HepG2 (cell line): ENCODE measurements around the gene FASTKD1. TPM values are rescaled to one million over a fixed set of nuclear protein-coding genes. Genes with fewer than 3 reads are reported as not detected.

Source experiments
- CBX1 ChIP-seq: IDR thresholded peaks from one replicate; pipeline ENCODE4 v1.6.1; 2016; ENCODE audit warnings: antibody characterized with exemption, low read depth
- DNMT3B ChIP-seq: conservative IDR thresholded peaks from 2 replicates; pipeline ENCODE4 v1.6.1; 2016; ENCODE audit warnings: missing biosample characterization, control low read depth
- NKX3-1 ChIP-seq: sonication (generic); formaldehyde crosslinking; IDR thresholded peaks from 2 replicates; pipeline ENCODE4 v1.5.0; 2020; ENCODE audit warnings: missing genetic modification reagents
- PCBP1 ChIP-seq: fragments of 200-400 bp; formaldehyde crosslinking; IDR thresholded peaks from 2 replicates; pipeline ENCODE4 v1.6.1; 2017; ENCODE audit warnings: mild to moderate bottlenecking, low read depth, low read length, borderline replicate concordance
- RARA ChIP-seq: IDR thresholded peaks from 2 replicates; pipeline ENCODE4 v1.6.1; 2016; ENCODE audit warnings: missing genetic modification reagents, missing compliant biosample characterization
- RBM22 ChIP-seq: fragments of 200-400 bp; formaldehyde crosslinking; optimal IDR thresholded peaks from 2 replicates; pipeline ENCODE3; 2017; ENCODE audit warnings: mild to moderate bottlenecking, low read length, moderate library complexity
- TCF7 ChIP-seq: sonication (generic); IDR thresholded peaks from 2 replicates; pipeline ENCODE4 v1.6.1; 2016; ENCODE audit warnings: antibody characterized with exemption, low read depth
- ZBTB1 ChIP-seq: sonication (generic); formaldehyde crosslinking; IDR thresholded peaks from 2 replicates; pipeline ENCODE4 v1.4.0; 2020; ENCODE audit warnings: missing genetic modification reagents, borderline replicate concordance
- ZNF33A ChIP-seq: sonication (generic); formaldehyde crosslinking; IDR thresholded peaks from 2 replicates; pipeline ENCODE4 v1.5.1; 2020; ENCODE audit warnings: missing genetic modification reagents, mild to moderate bottlenecking, moderate library complexity, borderline replicate concordance
- ZNF546 ChIP-seq: sonication (generic); formaldehyde crosslinking; conservative IDR thresholded peaks from 2 replicates; pipeline ENCODE4 v1.8.1; 2023; ENCODE audit warnings: mild to moderate bottlenecking, missing genetic modification reagents
- ZNF674 ChIP-seq: sonication (generic); formaldehyde crosslinking; IDR thresholded peaks from 2 replicates; pipeline ENCODE4 v1.5.0; 2020; ENCODE audit warnings: low read depth, mild to moderate bottlenecking, missing genetic modification reagents
- polyA plus RNA-seq, 8 experiments: library from polyadenylated mRNA; depleted of rRNA in 3 of 8; stranded (reverse) in 7 of 8; unstranded in 1 of 8; fragments of >200 nt; fragmentation: Illumina TruSeq in 4 of 8; extraction: Trizol in 4 of 8; gene quantifications; 2 replicates each; pipeline versions ENCODE4 v1.2.1 to v1.2.3, GENCODE V29; 2011 to 2016; ENCODE audit warnings: low read depth in 4 of 8, missing spikeins in 1 of 8, mixed read lengths in 1 of 8; ENCODE audit not compliant: insufficient read depth in 1 of 8
- total RNA-seq, 5 experiments: library from RNA; depleted of rRNA; stranded (reverse); fragments of >200 nt; fragmentation: Illumina TruSeq; extraction: Trizol; gene quantifications; 2 replicates each; pipeline ENCODE4 v1.2.3, GENCODE V29; 2016; ENCODE audit warnings: low read depth in 1 of 5
- TF ChIP-seq, protein P1 (sequence below): sonication (generic); formaldehyde crosslinking; IDR thresholded peaks from 2 replicates; pipeline ENCODE4 v1.4.0; 2020; ENCODE audit warnings: low read depth, mild to moderate bottlenecking, missing genetic modification reagents
- TF ChIP-seq, protein P2 (sequence below): sonication (generic); formaldehyde crosslinking; IDR thresholded peaks from 2 replicates; pipeline ENCODE4 v1.4.0; 2020; ENCODE audit warnings: missing genetic modification reagents, borderline replicate concordance
- TF ChIP-seq, protein P3 (sequence below): sonication (generic); formaldehyde crosslinking; IDR thresholded peaks from 2 replicates; pipeline ENCODE4 v1.4.0; 2020; ENCODE audit warnings: mild to moderate bottlenecking, missing genetic modification reagents, borderline replicate concordance
- TF ChIP-seq, protein P4 (sequence below): sonication (generic); formaldehyde crosslinking; IDR thresholded peaks from 2 replicates; pipeline ENCODE4 v1.4.0; 2020; ENCODE audit warnings: missing genetic modification reagents
- TF ChIP-seq, protein P5 (sequence below): IDR thresholded peaks from 2 replicates; pipeline ENCODE4 v1.6.1; 2016
- TF ChIP-seq, protein P6 (sequence below): sonication (generic); formaldehyde crosslinking; IDR thresholded peaks from 2 replicates; pipeline ENCODE4 v1.9.0; 2021; ENCODE audit warnings: missing genetic modification reagents, borderline replicate concordance
- TF ChIP-seq, protein P7 (sequence below): sonication (generic); formaldehyde crosslinking; IDR thresholded peaks from 2 replicates; pipeline ENCODE4 v1.8.0; 2022; ENCODE audit warnings: mild to moderate bottlenecking, missing genetic modification reagents, borderline replicate concordance

Gene FASTKD1
- total and polyA plus RNA-seq, 2 of the 13 experiments (the other 11 are each of a cell fraction or from before 2014, with no cell fraction given) = 35.0 to 38.0 TPM

DNA sequence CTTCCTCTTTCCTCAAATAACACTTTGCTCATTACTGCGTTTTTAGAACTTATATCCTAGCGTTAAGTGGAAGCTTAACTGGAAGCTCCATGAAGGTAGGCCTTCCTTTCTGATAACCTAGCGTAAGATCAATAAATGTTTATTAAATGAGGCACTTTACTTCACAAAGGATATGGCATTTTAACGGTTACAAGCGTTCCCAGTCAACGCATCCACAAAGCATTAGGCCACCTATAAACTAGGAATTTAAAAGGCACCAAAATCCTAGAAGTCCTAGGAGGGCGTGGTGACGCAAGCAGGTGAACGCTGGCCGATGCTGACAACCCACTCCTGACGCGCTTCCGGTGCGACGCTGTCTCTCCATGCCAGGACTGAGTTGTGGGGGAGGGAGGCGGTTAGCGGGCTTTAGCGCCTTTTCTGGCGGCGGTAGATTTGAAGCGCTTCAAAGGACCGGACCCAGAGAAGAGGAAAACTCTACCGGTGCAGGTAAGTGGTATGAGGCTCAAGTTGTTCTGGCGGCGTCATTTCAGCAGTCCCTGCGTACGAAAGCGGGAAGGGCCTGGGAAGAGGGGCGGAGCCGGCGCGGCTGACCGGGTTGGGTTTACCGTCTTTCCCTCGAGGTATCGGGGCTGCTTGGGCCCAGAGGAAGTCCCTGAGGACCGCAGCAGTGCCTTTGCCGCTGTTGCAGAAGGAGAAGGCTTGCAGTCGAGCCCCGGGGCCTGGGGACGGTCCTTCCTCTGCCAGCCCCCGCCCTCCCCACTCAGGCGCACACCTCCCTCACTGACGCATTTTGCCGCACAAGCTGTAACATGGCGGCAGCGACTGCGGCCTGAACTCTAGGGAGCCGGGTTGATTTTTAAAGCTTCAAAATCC, 10.6 kb upstream of the FASTKD1 start, which contains the start of gene PPIG (continued):
- TF ChIP-seq, protein P1, sequence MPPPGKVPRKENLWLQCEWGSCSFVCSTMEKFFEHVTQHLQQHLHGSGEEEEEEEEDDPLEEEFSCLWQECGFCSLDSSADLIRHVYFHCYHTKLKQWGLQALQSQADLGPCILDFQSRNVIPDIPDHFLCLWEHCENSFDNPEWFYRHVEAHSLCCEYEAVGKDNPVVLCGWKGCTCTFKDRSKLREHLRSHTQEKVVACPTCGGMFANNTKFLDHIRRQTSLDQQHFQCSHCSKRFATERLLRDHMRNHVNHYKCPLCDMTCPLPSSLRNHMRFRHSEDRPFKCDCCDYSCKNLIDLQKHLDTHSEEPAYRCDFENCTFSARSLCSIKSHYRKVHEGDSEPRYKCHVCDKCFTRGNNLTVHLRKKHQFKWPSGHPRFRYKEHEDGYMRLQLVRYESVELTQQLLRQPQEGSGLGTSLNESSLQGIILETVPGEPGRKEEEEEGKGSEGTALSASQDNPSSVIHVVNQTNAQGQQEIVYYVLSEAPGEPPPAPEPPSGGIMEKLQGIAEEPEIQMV (CRISPR knock-in tag) = peak; percentile 82
- TF ChIP-seq NKX3-1 (CRISPR knock-in tag) (peak; percentile 78; the same call in 1 of the 2 replicates), RARA (CRISPR knock-in tag) (peak; percentile 55), ZNF674 (CRISPR knock-in tag) (no peak), ZNF33A (CRISPR knock-in tag) (no peak), PCBP1 (peak; percentile 60; the same call in 1 of the 2 replicates), RBM22 (no peak), DNMT3B (CRISPR knock-in tag) (no peak; the same call in 1 of the 2 replicates), CBX1 (peak; percentile 65), ZBTB1 (CRISPR knock-in tag) (no peak), ZNF546 (peak; percentile 91), TCF7 (0 out of 2 replicates have a peak, but pooled peaks have one; percentile 25)
- TF ChIP-seq, protein P2, sequence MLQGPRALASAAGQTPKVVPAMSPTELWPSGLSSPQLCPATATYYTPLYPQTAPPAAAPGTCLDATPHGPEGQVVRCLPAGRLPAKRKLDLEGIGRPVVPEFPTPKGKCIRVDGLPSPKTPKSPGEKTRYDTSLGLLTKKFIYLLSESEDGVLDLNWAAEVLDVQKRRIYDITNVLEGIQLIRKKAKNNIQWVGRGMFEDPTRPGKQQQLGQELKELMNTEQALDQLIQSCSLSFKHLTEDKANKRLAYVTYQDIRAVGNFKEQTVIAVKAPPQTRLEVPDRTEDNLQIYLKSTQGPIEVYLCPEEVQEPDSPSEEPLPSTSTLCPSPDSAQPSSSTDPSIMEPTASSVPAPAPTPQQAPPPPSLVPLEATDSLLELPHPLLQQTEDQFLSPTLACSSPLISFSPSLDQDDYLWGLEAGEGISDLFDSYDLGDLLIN = peak; percentile 66; the same call in 1 of the 2 replicates
- TF ChIP-seq, protein P3, sequence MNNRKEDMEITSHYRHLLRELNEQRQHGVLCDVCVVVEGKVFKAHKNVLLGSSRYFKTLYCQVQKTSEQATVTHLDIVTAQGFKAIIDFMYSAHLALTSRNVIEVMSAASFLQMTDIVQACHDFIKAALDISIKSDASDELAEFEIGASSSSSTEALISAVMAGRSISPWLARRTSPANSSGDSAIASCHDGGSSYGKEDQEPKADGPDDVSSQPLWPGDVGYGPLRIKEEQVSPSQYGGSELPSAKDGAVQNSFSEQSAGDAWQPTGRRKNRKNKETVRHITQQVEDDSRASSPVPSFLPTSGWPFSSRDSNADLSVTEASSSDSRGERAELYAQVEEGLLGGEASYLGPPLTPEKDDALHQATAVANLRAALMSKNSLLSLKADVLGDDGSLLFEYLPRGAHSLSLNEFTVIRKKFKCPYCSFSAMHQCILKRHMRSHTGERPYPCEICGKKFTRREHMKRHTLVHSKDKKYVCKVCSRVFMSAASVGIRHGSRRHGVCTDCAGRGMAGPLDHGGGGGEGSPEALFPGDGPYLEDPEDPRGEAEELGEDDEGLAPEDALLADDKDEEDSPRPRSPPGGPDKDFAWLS (CRISPR knock-in tag) = no peak
- TF ChIP-seq, protein P4, sequence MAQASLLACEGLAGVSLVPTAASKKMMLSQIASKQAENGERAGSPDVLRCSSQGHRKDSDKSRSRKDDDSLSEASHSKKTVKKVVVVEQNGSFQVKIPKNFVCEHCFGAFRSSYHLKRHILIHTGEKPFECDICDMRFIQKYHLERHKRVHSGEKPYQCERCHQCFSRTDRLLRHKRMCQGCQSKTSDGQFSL = no peak; the same call in 1 of the 2 replicates
- TF ChIP-seq, protein P5, sequence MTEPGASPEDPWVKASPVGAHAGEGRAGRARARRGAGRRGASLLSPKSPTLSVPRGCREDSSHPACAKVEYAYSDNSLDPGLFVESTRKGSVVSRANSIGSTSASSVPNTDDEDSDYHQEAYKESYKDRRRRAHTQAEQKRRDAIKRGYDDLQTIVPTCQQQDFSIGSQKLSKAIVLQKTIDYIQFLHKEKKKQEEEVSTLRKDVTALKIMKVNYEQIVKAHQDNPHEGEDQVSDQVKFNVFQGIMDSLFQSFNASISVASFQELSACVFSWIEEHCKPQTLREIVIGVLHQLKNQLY (CRISPR knock-in tag) = peak; percentile 36; the same call in 1 of the 2 replicates
- TF ChIP-seq, protein P6, sequence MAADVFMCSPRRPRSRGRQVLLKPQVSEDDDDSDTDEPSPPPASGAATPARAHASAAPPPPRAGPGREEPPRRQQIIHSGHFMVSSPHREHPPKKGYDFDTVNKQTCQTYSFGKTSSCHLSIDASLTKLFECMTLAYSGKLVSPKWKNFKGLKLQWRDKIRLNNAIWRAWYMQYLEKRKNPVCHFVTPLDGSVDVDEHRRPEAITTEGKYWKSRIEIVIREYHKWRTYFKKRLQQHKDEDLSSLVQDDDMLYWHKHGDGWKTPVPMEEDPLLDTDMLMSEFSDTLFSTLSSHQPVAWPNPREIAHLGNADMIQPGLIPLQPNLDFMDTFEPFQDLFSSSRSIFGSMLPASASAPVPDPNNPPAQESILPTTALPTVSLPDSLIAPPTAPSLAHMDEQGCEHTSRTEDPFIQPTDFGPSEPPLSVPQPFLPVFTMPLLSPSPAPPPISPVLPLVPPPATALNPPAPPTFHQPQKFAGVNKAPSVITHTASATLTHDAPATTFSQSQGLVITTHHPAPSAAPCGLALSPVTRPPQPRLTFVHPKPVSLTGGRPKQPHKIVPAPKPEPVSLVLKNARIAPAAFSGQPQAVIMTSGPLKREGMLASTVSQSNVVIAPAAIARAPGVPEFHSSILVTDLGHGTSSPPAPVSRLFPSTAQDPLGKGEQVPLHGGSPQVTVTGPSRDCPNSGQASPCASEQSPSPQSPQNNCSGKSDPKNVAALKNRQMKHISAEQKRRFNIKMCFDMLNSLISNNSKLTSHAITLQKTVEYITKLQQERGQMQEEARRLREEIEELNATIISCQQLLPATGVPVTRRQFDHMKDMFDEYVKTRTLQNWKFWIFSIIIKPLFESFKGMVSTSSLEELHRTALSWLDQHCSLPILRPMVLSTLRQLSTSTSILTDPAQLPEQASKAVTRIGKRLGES (CRISPR knock-in tag) = no peak
- TF ChIP-seq, protein P7, sequence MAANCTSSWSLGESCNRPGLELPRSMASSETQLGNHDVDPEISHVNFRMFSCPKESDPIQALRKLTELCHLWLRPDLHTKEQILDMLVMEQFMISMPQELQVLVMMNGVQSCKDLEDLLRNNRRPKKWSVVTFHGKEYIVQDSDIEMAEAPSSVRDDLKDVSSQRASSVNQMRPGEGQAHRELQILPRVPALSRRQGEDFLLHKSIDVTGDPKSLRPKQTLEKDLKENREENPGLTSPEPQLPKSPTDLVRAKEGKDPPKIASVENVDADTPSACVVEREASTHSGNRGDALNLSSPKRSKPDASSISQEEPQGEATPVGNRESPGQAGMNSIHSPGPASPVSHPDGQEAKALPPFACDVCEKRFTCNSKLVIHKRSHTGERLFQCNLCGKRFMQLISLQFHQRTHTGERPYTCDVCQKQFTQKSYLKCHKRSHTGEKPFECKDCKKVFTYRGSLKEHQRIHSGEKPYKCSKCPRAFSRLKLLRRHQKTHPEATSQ = peak; percentile 85
